ENCODE measurements around the gene SLC38A7.
"Not testable (repeated sequence)": the region's sequence is repeated elsewhere in the genome, so short reads cannot be mapped to it uniquely, and the experiment has no call there.

The SLC38A7 gene

GRCh38 chr16:58678269-58678668 lies 6.3 kb downstream of the SLC38A7 start:
- DNase-seq (ENCODE audit: low read depth) = no peak

- no peak for DNase-seq (ENCODE audit: low read depth)
These were observed 13.5 kb downstream of the SLC38A7 start for GRCh38 chr16:58670946-58671583.

GRCh38 chr16:58670177-58670576 lies 14.4 kb downstream of the SLC38A7 start:
- no peak for DNase-seq (ENCODE audit: low read depth)

GRCh38 chr16:58665200-58665599 lies 19.4 kb downstream of the SLC38A7 start:
- DNase-seq (ENCODE audit: low read depth) = no peak

- no peak for DNase-seq (ENCODE audit: low read depth)
These were observed 23.3 kb downstream of the SLC38A7 start for GRCh38 chr16:58661199-58661830.

GRCh38 chr16:58659911-58660310 lies 24.7 kb downstream of the SLC38A7 start:
- DNase-seq (ENCODE audit: low read depth) = not testable (repeated sequence)

- DNase-seq (ENCODE audit: low read depth) = no peak
These were observed 25.8 kb downstream of the SLC38A7 start for GRCh38 chr16:58658796-58659211.

GRCh38 chr16:58656899-58657298 lies 27.7 kb downstream of the SLC38A7 start:
- no peak for DNase-seq (ENCODE audit: low read depth)

GRCh38 chr16:58655215-58655596 lies 29.4 kb downstream of the SLC38A7 start:
- no peak for DNase-seq (ENCODE audit: low read depth)

GRCh38 chr16:58654560-58655214 lies 29.9 kb downstream of the SLC38A7 start:
- no peak for DNase-seq (ENCODE audit: low read depth)

- no peak for DNase-seq (ENCODE audit: low read depth)
These were observed 31.8 kb downstream of the SLC38A7 start for GRCh38 chr16:58652741-58653140.

- DNase-seq (ENCODE audit: low read depth) = no peak
These were observed 32.6 kb downstream of the SLC38A7 start for GRCh38 chr16:58651965-58652348.

- DNase-seq (ENCODE audit: low read depth) = no peak
These were observed 34.9 kb downstream of the SLC38A7 start for GRCh38 chr16:58649707-58650106.

- DNase-seq (ENCODE audit: low read depth) = no peak
These were observed 37.5 kb downstream of the SLC38A7 start for GRCh38 chr16:58647107-58647506.

- no peak for DNase-seq (ENCODE audit: low read depth)
These were observed 39.6 kb downstream of the SLC38A7 start for GRCh38 chr16:58644765-58645487.

GRCh38 chr16:58644108-58644507 lies 40.5 kb downstream of the SLC38A7 start:
- DNase-seq (ENCODE audit: low read depth) = no peak

GRCh38 chr16:58640949-58641348 lies 43.6 kb downstream of the SLC38A7 start:
- no peak for DNase-seq (ENCODE audit: low read depth)

GRCh38 chr16:58639836-58640235 lies 44.7 kb downstream of the SLC38A7 start:
- DNase-seq (ENCODE audit: low read depth) = no peak

- DNase-seq (ENCODE audit: low read depth) = no peak
These were observed 45.3 kb downstream of the SLC38A7 start for GRCh38 chr16:58639230-58639629.

GRCh38 chr16:58638148-58639036 lies 46.2 kb downstream of the SLC38A7 start:
- no peak for DNase-seq (ENCODE audit: low read depth)

GRCh38 chr16:58637021-58637420 lies 47.5 kb downstream of the SLC38A7 start:
- DNase-seq (ENCODE audit: low read depth) = not testable (repeated sequence)

- DNase-seq (ENCODE audit: low read depth) = no peak
These were observed 48.1 kb downstream of the SLC38A7 start for GRCh38 chr16:58636466-58636865.

Measured in T-helper 22 cell (primary cell).